KMS-11 (cell line): ENCODE data around the gene VCL.

Experiments
- H2AFZ ChIP-seq: fragments of 200-600 bp; sonication (generic); 2 replicates; pipeline ENCODE4 v1.6.1; 2016; ENCODE audit warnings: antibody characterized with exemption, mixed run types, low read depth
- H3K27ac ChIP-seq: fragments of 200-600 bp; sonication (generic); 2 replicates; pipeline ENCODE4 v1.6.1; 2016; ENCODE audit warnings: mild to moderate bottlenecking, mixed run types
- H3K27me3 ChIP-seq: fragments of 200-600 bp; sonication (generic); 2 replicates; pipeline ENCODE4 v1.6.1; 2017; ENCODE audit warnings: mild to moderate bottlenecking, low read depth, mixed run types, moderate library complexity; ENCODE audit not compliant: insufficient read depth
- H3K36me3 ChIP-seq: fragments of 200-600 bp; sonication (generic); 2 replicates; pipeline ENCODE4 v1.6.1; 2017; ENCODE audit warnings: mild to moderate bottlenecking, mixed run types; ENCODE audit not compliant: insufficient read depth
- H3K4me1 ChIP-seq: fragments of 200-600 bp; sonication (generic); 2 replicates; pipeline ENCODE4 v1.6.1; 2016; ENCODE audit warnings: mild to moderate bottlenecking, low read depth, mixed run types; ENCODE audit not compliant: poor library complexity, severe bottlenecking
- H3K4me2 ChIP-seq: fragments of 200-600 bp; sonication (generic); 2 replicates; pipeline ENCODE4 v1.7.0; 2016; ENCODE audit warnings: mild to moderate bottlenecking, mixed run types
- H3K4me3 ChIP-seq: fragments of 200-600 bp; sonication (generic); IDR thresholded peaks from 2 replicates; pipeline ENCODE4 v1.6.1; 2017; ENCODE audit warnings: low read depth, low read length, mixed read lengths; ENCODE audit not compliant: insufficient read depth
- H3K79me2 ChIP-seq: fragments of 200-600 bp; sonication (generic); 2 replicates; pipeline ENCODE4 v1.6.1; 2016; ENCODE audit warnings: low read depth, mixed run types; ENCODE audit not compliant: insufficient read depth
- H3K9ac ChIP-seq: fragments of 200-600 bp; sonication (generic); 2 replicates; pipeline ENCODE4 v1.6.1; 2016; ENCODE audit warnings: mild to moderate bottlenecking, mixed run types
- H4K20me1 ChIP-seq: fragments of 200-600 bp; sonication (generic); 2 replicates; pipeline ENCODE4 v1.6.1; 2016; ENCODE audit warnings: mild to moderate bottlenecking, mixed run types; ENCODE audit not compliant: insufficient read depth
- TF ChIP-seq, protein P1 (sequence below): fragments of 200-600 bp; sonication (generic); conservative IDR thresholded peaks from 2 replicates; pipeline ENCODE4 v1.6.1; 2017; ENCODE audit warnings: low read depth, mild to moderate bottlenecking, antibody characterized with exemption, low read length, moderate library complexity, mixed read lengths

Gene VCL

DNA sequence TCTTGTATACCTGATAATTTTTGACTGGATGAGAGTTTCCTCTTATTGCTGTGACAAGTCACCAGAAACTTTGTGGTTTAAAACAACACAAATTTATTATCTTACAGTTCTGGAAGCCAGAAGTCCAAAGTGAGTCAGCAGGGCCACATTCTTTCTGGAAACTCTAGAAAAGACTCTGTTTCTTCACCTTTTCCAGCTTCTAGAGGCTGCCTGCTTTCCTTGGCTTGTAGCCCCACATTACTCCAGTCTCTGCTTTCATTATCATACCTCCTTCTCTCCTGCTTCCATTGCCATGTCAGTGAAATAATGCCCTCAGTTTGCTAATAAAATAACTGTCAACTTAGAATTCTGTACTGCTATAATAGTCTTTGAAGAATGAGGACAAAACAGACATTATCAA lies 65.3 kb downstream of the VCL start:
- H2AFZ ChIP-seq: no peak overlapping the region
- H3K4me1 ChIP-seq: peaks cover 6% of the 10 kb centered on the region
- no peaks in the 10 kb centered on the region for H4K20me1 ChIP-seq
- TF ChIP-seq, protein P1, sequence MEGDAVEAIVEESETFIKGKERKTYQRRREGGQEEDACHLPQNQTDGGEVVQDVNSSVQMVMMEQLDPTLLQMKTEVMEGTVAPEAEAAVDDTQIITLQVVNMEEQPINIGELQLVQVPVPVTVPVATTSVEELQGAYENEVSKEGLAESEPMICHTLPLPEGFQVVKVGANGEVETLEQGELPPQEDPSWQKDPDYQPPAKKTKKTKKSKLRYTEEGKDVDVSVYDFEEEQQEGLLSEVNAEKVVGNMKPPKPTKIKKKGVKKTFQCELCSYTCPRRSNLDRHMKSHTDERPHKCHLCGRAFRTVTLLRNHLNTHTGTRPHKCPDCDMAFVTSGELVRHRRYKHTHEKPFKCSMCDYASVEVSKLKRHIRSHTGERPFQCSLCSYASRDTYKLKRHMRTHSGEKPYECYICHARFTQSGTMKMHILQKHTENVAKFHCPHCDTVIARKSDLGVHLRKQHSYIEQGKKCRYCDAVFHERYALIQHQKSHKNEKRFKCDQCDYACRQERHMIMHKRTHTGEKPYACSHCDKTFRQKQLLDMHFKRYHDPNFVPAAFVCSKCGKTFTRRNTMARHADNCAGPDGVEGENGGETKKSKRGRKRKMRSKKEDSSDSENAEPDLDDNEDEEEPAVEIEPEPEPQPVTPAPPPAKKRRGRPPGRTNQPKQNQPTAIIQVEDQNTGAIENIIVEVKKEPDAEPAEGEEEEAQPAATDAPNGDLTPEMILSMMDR: no peak
- H3K9ac ChIP-seq: no peak overlapping the region
- H3K36me3 ChIP-seq: no peaks in the 10 kb centered on the region
- no peak overlapping the region for H3K27ac ChIP-seq
- H3K79me2 ChIP-seq: no peaks in the 10 kb centered on the region
- H3K27me3 ChIP-seq: no peaks in the 10 kb centered on the region
- H3K4me2 ChIP-seq: no peak overlapping the region
- H3K4me3 ChIP-seq: no peak overlapping the region

- no peak overlapping the region for H3K4me2 ChIP-seq
- H3K36me3 ChIP-seq: no peaks in the 10 kb centered on the region
- H3K27me3 ChIP-seq: no peaks in the 10 kb centered on the region
- no peak overlapping the region for H3K9ac ChIP-seq
- H4K20me1 ChIP-seq: no peaks in the 10 kb centered on the region
- no peak overlapping the region for H2AFZ ChIP-seq
- H3K79me2 ChIP-seq: no peaks in the 10 kb centered on the region
- H3K27ac ChIP-seq: no peak overlapping the region
- H3K4me1 ChIP-seq: no peaks in the 10 kb centered on the region
- no peak overlapping the region for H3K4me3 ChIP-seq
- TF ChIP-seq, protein P1: no peak
These were observed 69.7 kb downstream of the VCL start for GRCh38 chr10:74067373-74068352.

- Histone ChIP-seq H3K9ac (no peak overlapping the region), H3K36me3 (no peaks in the 10 kb centered on the region), H3K4me1 (no peaks in the 10 kb centered on the region), H3K4me2 (no peak overlapping the region), H2AFZ (no peak overlapping the region), H3K27ac (no peak overlapping the region), H3K4me3 (no peak overlapping the region), H3K27me3 (no peaks in the 10 kb centered on the region), H3K79me2 (no peaks in the 10 kb centered on the region), H4K20me1 (no peaks in the 10 kb centered on the region)
- TF ChIP-seq, protein P1: no peak
These were observed 73.2 kb downstream of the VCL start for GRCh38 chr10:74071157-74071556.

GRCh38 chr10:74072503-74072902 lies 74.6 kb downstream of the VCL start:
- TF ChIP-seq, protein P1: no peak
- Histone ChIP-seq H3K4me1 (no peaks in the 10 kb centered on the region), H3K4me3 (no peak overlapping the region), H3K27me3 (no peaks in the 10 kb centered on the region), H3K36me3 (no peaks in the 10 kb centered on the region), H3K79me2 (no peaks in the 10 kb centered on the region), H3K4me2 (no peak overlapping the region), H2AFZ (no peak overlapping the region), H4K20me1 (no peaks in the 10 kb centered on the region), H3K27ac (no peak overlapping the region), H3K9ac (no peak overlapping the region)
